ENCODE results near the gene HAGH. TPM values are rescaled to one million over a fixed set of nuclear protein-coding genes. Genes with fewer than 3 reads are reported as not detected.

Gene HAGH
- total and polyA plus RNA-seq, 10 of the 15 experiments (the other 5 are each of a cell fraction or from before 2014, with no cell fraction given), result 2.0 to 50.1 (median 22.4) TPM

DNA sequence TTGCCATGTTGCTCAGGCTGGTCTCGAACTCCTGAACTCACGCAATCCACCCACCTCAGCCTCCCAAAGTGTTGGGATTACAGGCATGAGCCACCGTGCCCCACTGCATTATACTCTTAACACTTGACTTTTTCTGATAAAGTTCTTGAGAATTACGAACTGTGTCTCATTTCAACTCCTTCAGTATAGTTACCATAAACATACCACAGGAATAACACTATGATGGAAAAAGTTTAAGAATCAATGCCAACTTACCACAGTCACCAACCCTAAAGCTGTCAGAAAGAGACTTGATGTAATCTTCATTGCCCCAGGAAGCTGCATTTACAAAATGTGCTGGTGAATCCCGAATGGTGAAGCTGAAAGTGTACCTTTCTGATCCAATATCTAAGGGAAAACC, 35.1 kb upstream of the HAGH start:
- in situ Hi-C loops (cut with MboI) (loop anchor here (10.0 kb wide), 2 partner anchors 73 to 283 kb away; partner anchors contain the start of gene RAB26), intact Hi-C loops (cut with micrococcal nuclease; ENCODE audit: unreplicated experiment) (loop anchor here (2.0 kb wide), 1 partner anchor 67 kb away; no protein-coding TSS in a partner anchor)
- no TSS peak for BruUV-seq (replicated peaks)
- WGBS (ENCODE audit: insufficient coverage, insufficient replicate concordance, low lambda C conversion rate, missing lambda C conversion rate), result 25% methylated on average over 5 of the region's 5 CpGs
- ATAC-seq (no peak), FAIRE-seq (no peak), DNase-seq (ENCODE audit: low read depth, low spot score) (no peak)
- no peak overlapping the region for H3K9ac ChIP-seq (ENCODE audit: control insufficient read depth, insufficient read depth, low read length)
- TF ChIP-seq IKZF1 (conservative IDR thresholded peaks at IDR 0.05) (no peak), ZNF622 (IDR thresholded peaks at IDR 0.05) (no peak), FOS (IDR thresholded peaks at IDR 0.05; ENCODE audit: borderline replicate concordance, extremely low read depth, insufficient read length) (no peak), GABPA (IDR thresholded peaks at IDR 0.05; ENCODE audit: low read depth) (no peak), ZNF207 (IDR thresholded peaks at IDR 0.05; ENCODE audit: borderline replicate concordance) (no peak), CEBPB (IDR thresholded peaks at IDR 0.05; ENCODE audit: borderline replicate concordance in 1 of 2, low read depth in 2 of 2, low read length in 2 of 2) (no peak), TCF12 (IDR thresholded peaks at IDR 0.05; ENCODE audit: low read depth, low read length) (no peak), HDAC2 (IDR thresholded peaks at IDR 0.05) (no peak), RCOR1 (conservative IDR thresholded peaks at IDR 0.05; ENCODE audit: low read depth, low read length) (no peak), ESRRA (IDR thresholded peaks at IDR 0.05; ENCODE audit: low read length) (no peak), NR2C2 (IDR thresholded peaks at IDR 0.05; ENCODE audit: borderline replicate concordance, control insufficient read depth, insufficient read length, low read depth) (no peak)
- TF ChIP-seq, protein P1, sequence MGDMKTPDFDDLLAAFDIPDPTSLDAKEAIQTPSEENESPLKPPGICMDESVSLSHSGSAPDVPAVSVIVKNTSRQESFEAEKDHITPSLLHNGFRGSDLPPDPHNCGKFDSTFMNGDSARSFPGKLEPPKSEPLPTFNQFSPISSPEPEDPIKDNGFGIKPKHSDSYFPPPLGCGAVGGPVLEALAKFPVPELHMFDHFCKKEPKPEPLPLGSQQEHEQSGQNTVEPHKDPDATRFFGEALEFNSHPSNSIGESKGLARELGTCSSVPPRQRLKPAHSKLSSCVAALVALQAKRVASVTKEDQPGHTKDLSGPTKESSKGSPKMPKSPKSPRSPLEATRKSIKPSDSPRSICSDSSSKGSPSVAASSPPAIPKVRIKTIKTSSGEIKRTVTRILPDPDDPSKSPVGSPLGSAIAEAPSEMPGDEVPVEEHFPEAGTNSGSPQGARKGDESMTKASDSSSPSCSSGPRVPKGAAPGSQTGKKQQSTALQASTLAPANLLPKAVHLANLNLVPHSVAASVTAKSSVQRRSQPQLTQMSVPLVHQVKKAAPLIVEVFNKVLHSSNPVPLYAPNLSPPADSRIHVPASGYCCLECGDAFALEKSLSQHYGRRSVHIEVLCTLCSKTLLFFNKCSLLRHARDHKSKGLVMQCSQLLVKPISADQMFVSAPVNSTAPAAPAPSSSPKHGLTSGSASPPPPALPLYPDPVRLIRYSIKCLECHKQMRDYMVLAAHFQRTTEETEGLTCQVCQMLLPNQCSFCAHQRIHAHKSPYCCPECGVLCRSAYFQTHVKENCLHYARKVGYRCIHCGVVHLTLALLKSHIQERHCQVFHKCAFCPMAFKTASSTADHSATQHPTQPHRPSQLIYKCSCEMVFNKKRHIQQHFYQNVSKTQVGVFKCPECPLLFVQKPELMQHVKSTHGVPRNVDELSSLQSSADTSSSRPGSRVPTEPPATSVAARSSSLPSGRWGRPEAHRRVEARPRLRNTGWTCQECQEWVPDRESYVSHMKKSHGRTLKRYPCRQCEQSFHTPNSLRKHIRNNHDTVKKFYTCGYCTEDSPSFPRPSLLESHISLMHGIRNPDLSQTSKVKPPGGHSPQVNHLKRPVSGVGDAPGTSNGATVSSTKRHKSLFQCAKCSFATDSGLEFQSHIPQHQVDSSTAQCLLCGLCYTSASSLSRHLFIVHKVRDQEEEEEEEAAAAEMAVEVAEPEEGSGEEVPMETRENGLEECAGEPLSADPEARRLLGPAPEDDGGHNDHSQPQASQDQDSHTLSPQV (IDR thresholded peaks at IDR 0.05), result no peak
- TF ChIP-seq, protein P2, sequence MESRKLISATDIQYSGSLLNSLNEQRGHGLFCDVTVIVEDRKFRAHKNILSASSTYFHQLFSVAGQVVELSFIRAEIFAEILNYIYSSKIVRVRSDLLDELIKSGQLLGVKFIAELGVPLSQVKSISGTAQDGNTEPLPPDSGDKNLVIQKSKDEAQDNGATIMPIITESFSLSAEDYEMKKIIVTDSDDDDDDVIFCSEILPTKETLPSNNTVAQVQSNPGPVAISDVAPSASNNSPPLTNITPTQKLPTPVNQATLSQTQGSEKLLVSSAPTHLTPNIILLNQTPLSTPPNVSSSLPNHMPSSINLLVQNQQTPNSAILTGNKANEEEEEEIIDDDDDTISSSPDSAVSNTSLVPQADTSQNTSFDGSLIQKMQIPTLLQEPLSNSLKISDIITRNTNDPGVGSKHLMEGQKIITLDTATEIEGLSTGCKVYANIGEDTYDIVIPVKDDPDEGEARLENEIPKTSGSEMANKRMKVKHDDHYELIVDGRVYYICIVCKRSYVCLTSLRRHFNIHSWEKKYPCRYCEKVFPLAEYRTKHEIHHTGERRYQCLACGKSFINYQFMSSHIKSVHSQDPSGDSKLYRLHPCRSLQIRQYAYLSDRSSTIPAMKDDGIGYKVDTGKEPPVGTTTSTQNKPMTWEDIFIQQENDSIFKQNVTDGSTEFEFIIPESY (IDR thresholded peaks at IDR 0.05), result no peak
- TF ChIP-seq, protein P3, sequence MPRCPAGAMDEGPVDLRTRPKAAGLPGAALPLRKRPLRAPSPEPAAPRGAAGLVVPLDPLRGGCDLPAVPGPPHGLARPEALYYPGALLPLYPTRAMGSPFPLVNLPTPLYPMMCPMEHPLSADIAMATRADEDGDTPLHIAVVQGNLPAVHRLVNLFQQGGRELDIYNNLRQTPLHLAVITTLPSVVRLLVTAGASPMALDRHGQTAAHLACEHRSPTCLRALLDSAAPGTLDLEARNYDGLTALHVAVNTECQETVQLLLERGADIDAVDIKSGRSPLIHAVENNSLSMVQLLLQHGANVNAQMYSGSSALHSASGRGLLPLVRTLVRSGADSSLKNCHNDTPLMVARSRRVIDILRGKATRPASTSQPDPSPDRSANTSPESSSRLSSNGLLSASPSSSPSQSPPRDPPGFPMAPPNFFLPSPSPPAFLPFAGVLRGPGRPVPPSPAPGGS (IDR thresholded peaks at IDR 0.05; ENCODE audit: borderline replicate concordance, insufficient read depth, low read depth, low read length, poor library complexity, severe bottlenecking), result no peak
- no peaks in the 10 kb centered on the region for H3K36me3 ChIP-seq (ENCODE audit: control insufficient read depth in 2 of 2, insufficient read depth in 2 of 2, low read length in 1 of 2)
- no peaks in the 10 kb centered on the region for H3K79me2 ChIP-seq (ENCODE audit: control insufficient read depth, insufficient read depth, low read length)
- H3K4me2 ChIP-seq (ENCODE audit: control insufficient read depth, insufficient read depth), result no peak overlapping the region
- no peaks in the 10 kb centered on the region for H4K20me1 ChIP-seq (ENCODE audit: control insufficient read depth, insufficient read depth)
- CTCF ChIA-PET, result interaction anchor here (0.8 to 3.2 kb wide), 5 partner anchors 15 to 279 kb away, joined by 3 to 21 read pairs (median 4); no protein-coding TSS in a partner anchor
- POLR2A ChIA-PET, result interaction anchor here (0.7 kb wide), 1 partner anchor 124 kb away, joined by 7 read pairs; no protein-coding TSS in a partner anchor
- SMC1A ChIA-PET (ENCODE audit: uncharacterized antibody, unreplicated experiment), result interaction anchor here (1.4 kb wide), 1 partner anchor 67 kb away, joined by 5 read pairs; no protein-coding TSS in a partner anchor
- no peak overlapping the region for H3K27ac ChIP-seq (ENCODE audit: control insufficient read depth, insufficient read depth)
- RAD21 ChIA-PET (ENCODE audit: unreplicated experiment), result no interaction called here
- H3K27me3 ChIP-seq (replicated peaks in 1 of 2; ENCODE audit: control insufficient read depth in 2 of 2, insufficient read depth in 2 of 2, low read length in 1 of 2), result peaks cover 3 to 6% of the 10 kb centered on the region in 2 experiments; a peak in 3 of 4 replicates
- no peak overlapping the region for H3K4me3 ChIP-seq
- no peaks in the 10 kb centered on the region for H3K9me3 ChIP-seq (replicated peaks; ENCODE audit: control insufficient read depth, insufficient read depth, low read length)
- H2AFZ ChIP-seq (ENCODE audit: control insufficient read depth, low read depth, low read length), result no peak overlapping the region
- H3K4me1 ChIP-seq (ENCODE audit: control insufficient read depth, insufficient read depth, low read length), result no peaks in the 10 kb centered on the region
